Measurements from ENCODE around the gene RYR2. TPM values are rescaled to one million over a fixed set of nuclear protein-coding genes. Genes with fewer than 3 reads are reported as not detected.
A peak's percentile ranks its signal among the peaks of the same experiment; 100 is the strongest.

RYR2 gene
- total RNA-seq, 1 experiment from 2014 or later = 4.0 TPM

- intact Hi-C loops (cut with micrococcal nuclease) = loop anchor here (10.0 kb wide), 1 partner anchor 259 kb away; no protein-coding TSS in a partner anchor
- no peaks in the 10 kb centered on the region for H3K36me3 Mint-ChIP-seq (ENCODE audit: insufficient read depth, unreplicated experiment)
- no TSS peak for BruUV-seq (replicated peaks)
These were observed 342.2 kb downstream of the RYR2 start for GRCh38 chr1:237384213-237384612.

GRCh38 chr1:237386362-237387143 lies 344.6 kb downstream of the RYR2 start:
- Mint-ChIP-seq H3K9me3 (ENCODE audit: unreplicated experiment) (no peaks in the 10 kb centered on the region), H3K36me3 (ENCODE audit: insufficient read depth, unreplicated experiment) (no peaks in the 10 kb centered on the region), H3K4me3 (ENCODE audit: unreplicated experiment) (no peak overlapping the region), H3K4me1 (ENCODE audit: insufficient read depth, unreplicated experiment) (peaks cover 6% of the 10 kb centered on the region), H3K27me3 (ENCODE audit: insufficient read depth, unreplicated experiment) (peaks cover 16% of the 10 kb centered on the region), H3K27ac (ENCODE audit: low read depth, unreplicated experiment) (no peak overlapping the region)
- peak; percentile 54 for DNase-seq (ENCODE audit: unreplicated experiment)
- intact Hi-C loops (cut with micrococcal nuclease) = loop anchor here (1.0 to 10.0 kb wide), 10 partner anchors 176 to 1284 kb away; no protein-coding TSS in a partner anchor
- no TSS peak for BruUV-seq (replicated peaks)
- POLR2A ChIA-PET = interaction anchor here (1.0 to 1.3 kb wide), 4 partner anchors 34 to 782 kb away, joined by 3 to 8 read pairs (median 3); partner anchors contain the start of gene HEATR1
- TF ChIP-seq CTCF (IDR thresholded peaks at IDR 0.05; ENCODE audit: unreplicated experiment) = peak; percentile 99
- CTCF ChIA-PET = interaction anchor here (0.6 to 6.6 kb wide), 98 partner anchors 9 to 1281 kb away, joined by 3 to 61 read pairs (median 5); partner anchors contain the start of genes HEATR1 and MTR

More at GRCh38 chr1:237384213-237384612, 342.2 kb downstream of the RYR2 start:
- no peaks in the 10 kb centered on the region for H3K4me1 Mint-ChIP-seq (ENCODE audit: insufficient read depth, unreplicated experiment)
- H3K9me3 Mint-ChIP-seq (ENCODE audit: unreplicated experiment) = no peaks in the 10 kb centered on the region
- ChIA-PET CTCF (interaction anchor here (0.6 to 0.7 kb wide), 2 partner anchors 410 to 1174 kb away, joined by 3 read pairs; no protein-coding TSS in a partner anchor), POLR2A (interaction anchor here (0.7 kb wide), 1 partner anchor 1268 kb away, joined by 3 read pairs; no protein-coding TSS in a partner anchor)
- DNase-seq (ENCODE audit: unreplicated experiment) = no peak
- no peak overlapping the region for H3K27ac Mint-ChIP-seq (ENCODE audit: low read depth, unreplicated experiment)
- TF ChIP-seq CTCF (IDR thresholded peaks at IDR 0.05; ENCODE audit: unreplicated experiment) = no peak
- peaks cover 16% of the 10 kb centered on the region for H3K27me3 Mint-ChIP-seq (ENCODE audit: insufficient read depth, unreplicated experiment)
- H3K4me3 Mint-ChIP-seq (ENCODE audit: unreplicated experiment) = no peak overlapping the region

GRCh38 chr1:237387144-237387505 lies 345.1 kb downstream of the RYR2 start:
- no peak overlapping the region for H3K27ac Mint-ChIP-seq (ENCODE audit: low read depth, unreplicated experiment)
- H3K4me1 Mint-ChIP-seq (ENCODE audit: insufficient read depth, unreplicated experiment) = peaks cover 6% of the 10 kb centered on the region
- BruUV-seq (replicated peaks) = no TSS peak
- intact Hi-C loops (cut with micrococcal nuclease) = loop anchor here (5.0 to 10.0 kb wide), 4 partner anchors 235 to 1285 kb away; no protein-coding TSS in a partner anchor
- ChIA-PET CTCF (interaction anchor here (0.6 to 6.6 kb wide), 98 partner anchors 10 to 1282 kb away, joined by 3 to 61 read pairs (median 5); partner anchors contain the start of genes HEATR1 and MTR), POLR2A (interaction anchor here (0.6 to 1.2 kb wide), 5 partner anchors 174 to 903 kb away, joined by 3 to 8 read pairs (median 3); partner anchors contain the start of gene HEATR1)
- H3K36me3 Mint-ChIP-seq (ENCODE audit: insufficient read depth, unreplicated experiment) = no peaks in the 10 kb centered on the region
- no peak for TF ChIP-seq CTCF (IDR thresholded peaks at IDR 0.05; ENCODE audit: unreplicated experiment)
- H3K4me3 Mint-ChIP-seq (ENCODE audit: unreplicated experiment) = no peak overlapping the region
- no peak for DNase-seq (ENCODE audit: unreplicated experiment)
- peaks cover 16% of the 10 kb centered on the region for H3K27me3 Mint-ChIP-seq (ENCODE audit: insufficient read depth, unreplicated experiment)
- no peaks in the 10 kb centered on the region for H3K9me3 Mint-ChIP-seq (ENCODE audit: unreplicated experiment)

GRCh38 chr1:237390823-237391222 lies 348.8 kb downstream of the RYR2 start:
- POLR2A ChIA-PET = interaction anchor here (0.6 to 1.4 kb wide), 4 partner anchors 171 to 595 kb away, joined by 3 to 6 read pairs (median 6); no protein-coding TSS in a partner anchor
- intact Hi-C loops (cut with micrococcal nuclease) = no loop called here

More at GRCh38 chr1:237390823-237391222, 348.8 kb downstream of the RYR2 start:
- peaks cover 16% of the 10 kb centered on the region for H3K27me3 Mint-ChIP-seq (ENCODE audit: insufficient read depth, unreplicated experiment)
- H3K27ac Mint-ChIP-seq (ENCODE audit: low read depth, unreplicated experiment) = no peak overlapping the region
- no peak overlapping the region for H3K4me3 Mint-ChIP-seq (ENCODE audit: unreplicated experiment)
- no TSS peak for BruUV-seq (replicated peaks)
- TF ChIP-seq CTCF (IDR thresholded peaks at IDR 0.05; ENCODE audit: unreplicated experiment) = no peak
- H3K9me3 Mint-ChIP-seq (ENCODE audit: unreplicated experiment) = no peaks in the 10 kb centered on the region
- H3K36me3 Mint-ChIP-seq (ENCODE audit: insufficient read depth, unreplicated experiment) = no peaks in the 10 kb centered on the region
- DNase-seq (ENCODE audit: unreplicated experiment) = peak; percentile 80
- H3K4me1 Mint-ChIP-seq (ENCODE audit: insufficient read depth, unreplicated experiment) = peaks cover 6% of the 10 kb centered on the region
- CTCF ChIA-PET = interaction anchor here (0.6 to 6.6 kb wide), 10 partner anchors 15 to 787 kb away, joined by 3 to 61 read pairs (median 4); partner anchors contain the start of gene HEATR1

Measured in MCF 10A (cell line).